Suprapubic skin (tissue), 4 donors: ENCODE data around the gene PUS10.
"Not testable (repeated sequence)": the region's sequence is repeated elsewhere in the genome, so short reads cannot be mapped to it uniquely, and the experiment has no call there.

Experiments used
- CTCF ChIP-seq, 2 donors: fragments of 200-600 bp in 1 of 2; fragments of 450-650 bp in 1 of 2; sonication (generic) in 1 of 2; IDR thresholded peaks; one replicate each; pipeline ENCODE4 v1.5.1; 2016 to 2019; ENCODE audit warnings: antibody characterized with exemption in 2 of 2, mild to moderate bottlenecking in 1 of 2, moderate library complexity in 1 of 2
- EP300 ChIP-seq: sonication (generic); formaldehyde crosslinking; IDR thresholded peaks from one replicate; pipeline ENCODE4 v1.6.1; 2017; ENCODE audit warnings: antibody characterized with exemption
- POLR2A ChIP-seq, 2 donors: fragments of 450-650 bp; IDR thresholded peaks; one replicate each; pipeline ENCODE4 v1.6.1; 2017; ENCODE audit warnings: antibody characterized with exemption in 2 of 2, mild to moderate bottlenecking in 2 of 2, moderate library complexity in 2 of 2
- POLR2AphosphoS5 ChIP-seq, 3 donors: sonication (generic); formaldehyde crosslinking; IDR thresholded peaks; one replicate each; pipeline ENCODE4 v1.6.1; 2017; ENCODE audit warnings: antibody characterized with exemption in 3 of 3

GRCh38 chr2:61036643-61037042 is 18.6 kb upstream of the PUS10 start:
- TF ChIP-seq CTCF (IDR thresholded peaks at IDR 0.05); POLR2A (IDR thresholded peaks at IDR 0.05); EP300; POLR2AphosphoS5 (IDR thresholded peaks at IDR 0.05): not testable (repeated sequence)
